Astrocyte of the cerebellum (primary cell): ENCODE measurements around the gene GRID2.

Source experiments
- DNase-seq: peaks from one replicate; pipeline ENCODE4 v3.0.0-alpha.2; 2011; ENCODE audit warnings: low read depth
- H3K4me3 ChIP-seq: 2 replicates; pipeline ENCODE4 v1.5.1; 2011; ENCODE audit warnings: mild to moderate bottlenecking, low read depth, low read length, moderate library complexity
- CTCF ChIP-seq: IDR thresholded peaks from 2 replicates; pipeline ENCODE4 v1.5.1; 2012; ENCODE audit warnings: low read length, low read depth, moderate library complexity, mild to moderate bottlenecking; ENCODE audit errors: missing control alignments
- in situ Hi-C: cut with HindIII; loops from 2 replicates; pipeline ENCODE4 v1.10.0; 2017; ENCODE audit warnings: low sequenced_read_pairs

The GRID2 gene

GRCh38 chr4:92524131-92524530 is 220.4 kb downstream of the GRID2 start:
- H3K4me3 ChIP-seq: no peak overlapping the region
- in situ Hi-C loops: no loop called here
- TF ChIP-seq CTCF: no peak
- no peak for DNase-seq

- TF ChIP-seq CTCF: no peak
- no peak for DNase-seq
- in situ Hi-C loops: no loop called here
- H3K4me3 ChIP-seq: no peak overlapping the region
These were observed 224.8 kb downstream of the GRID2 start for GRCh38 chr4:92528541-92528940.

- no peak for TF ChIP-seq CTCF
- in situ Hi-C loops: no loop called here
- no peak overlapping the region for H3K4me3 ChIP-seq
- no peak for DNase-seq
These were observed 225.7 kb downstream of the GRID2 start for GRCh38 chr4:92529510-92529909.

DNA sequence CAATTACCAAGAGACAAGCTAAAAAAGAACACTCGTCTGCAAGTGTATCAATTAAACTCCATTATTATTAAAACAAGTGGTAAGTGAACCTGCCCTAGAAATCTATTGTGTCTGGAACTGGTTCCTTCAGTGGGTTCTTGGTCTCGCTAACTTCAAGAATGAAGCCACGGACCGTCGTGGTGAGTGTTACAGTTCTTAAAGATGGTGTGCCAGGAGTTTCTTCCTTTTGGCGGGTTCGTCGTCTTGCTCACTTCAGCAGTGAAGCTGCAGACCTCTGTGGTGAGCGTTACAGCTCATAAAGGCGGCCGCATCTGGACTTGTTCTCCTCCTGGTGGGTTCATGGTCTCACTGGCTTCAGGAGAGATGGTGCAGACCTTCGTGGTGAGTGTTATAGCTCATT is 231.8 kb downstream of the GRID2 start:
- in situ Hi-C loops: no loop called here
- TF ChIP-seq CTCF: no peak
- no peak for DNase-seq
- no peak overlapping the region for H3K4me3 ChIP-seq

GRCh38 chr4:92551616-92552015 is 247.8 kb downstream of the GRID2 start:
- no peak for DNase-seq
- TF ChIP-seq CTCF: no peak
- in situ Hi-C loops: no loop called here
- H3K4me3 ChIP-seq: no peak overlapping the region

DNA sequence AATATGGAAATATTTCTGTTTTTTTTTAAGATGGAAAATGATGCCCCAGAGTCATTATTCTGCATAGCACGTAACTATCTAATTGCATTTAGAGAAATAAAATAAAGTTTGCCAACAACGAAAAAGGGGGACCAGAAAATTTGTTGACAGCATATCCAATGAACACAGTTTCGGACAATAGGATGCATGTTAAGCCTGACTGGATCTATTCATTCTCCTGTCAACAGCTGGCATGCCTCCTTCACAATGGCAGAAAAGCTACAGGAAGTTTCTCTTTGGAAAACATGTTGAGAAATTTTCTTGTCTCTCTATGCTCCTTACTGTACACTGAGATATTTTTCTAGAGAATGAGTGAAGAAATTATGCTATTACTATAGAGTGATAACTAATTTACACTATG is 262.5 kb downstream of the GRID2 start:
- TF ChIP-seq CTCF: no peak
- in situ Hi-C loops: no loop called here
- DNase-seq: no peak
- no peak overlapping the region for H3K4me3 ChIP-seq

DNA sequence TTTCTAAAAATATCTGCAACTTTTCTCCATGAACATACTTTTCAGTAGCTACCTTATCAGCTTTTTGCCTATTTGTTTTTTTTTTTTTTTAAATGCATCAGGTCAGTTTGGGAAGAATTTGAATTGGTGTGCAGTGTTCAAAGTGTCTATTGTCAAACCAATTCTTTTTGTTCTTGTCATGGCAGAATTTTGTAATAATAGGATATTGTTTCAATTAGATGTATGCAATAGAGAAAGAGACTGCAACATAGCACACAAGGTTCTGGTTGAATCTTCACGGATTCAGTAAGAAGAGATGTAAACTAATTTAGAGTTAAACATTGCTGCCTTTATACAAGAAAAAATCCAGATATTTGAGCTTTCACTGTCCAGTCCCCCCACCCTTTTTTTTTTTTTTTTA is 277.1 kb downstream of the GRID2 start:
- no peak for TF ChIP-seq CTCF

More for the DNA sequence above, 277.1 kb downstream of the GRID2 start:
- no peak for DNase-seq
- no peak overlapping the region for H3K4me3 ChIP-seq
- in situ Hi-C loops: no loop called here
